Endothelial cell (in vitro differentiated cells): ENCODE data around the gene SPINK4. TPM values are rescaled to one million over a fixed set of nuclear protein-coding genes. Genes with fewer than 3 reads are reported as not detected.

Experiments used
- DNase-seq: peaks from one replicate; pipeline ENCODE4 v3.0.0; 2021; ENCODE audit warnings: low spot score
- H3K27ac Mint-ChIP-seq: one replicate; pipeline ENCODE4 v1.8.0; 2021; ENCODE audit warnings: mixed read lengths, inconsistent platforms; ENCODE audit not compliant: unreplicated experiment
- H3K27me3 Mint-ChIP-seq: one replicate; pipeline ENCODE4 v1.8.0; 2021; ENCODE audit warnings: mild to moderate bottlenecking, moderate library complexity, mixed read lengths, inconsistent platforms; ENCODE audit not compliant: unreplicated experiment
- H3K36me3 Mint-ChIP-seq: one replicate; pipeline ENCODE4 v1.8.0; 2021; ENCODE audit warnings: mild to moderate bottlenecking, low read depth, mixed read lengths, inconsistent platforms; ENCODE audit not compliant: unreplicated experiment
- H3K4me1 Mint-ChIP-seq: one replicate; pipeline ENCODE4 v1.8.0; 2021; ENCODE audit warnings: mild to moderate bottlenecking, mixed read lengths, inconsistent platforms; ENCODE audit not compliant: unreplicated experiment
- H3K4me3 Mint-ChIP-seq: one replicate; pipeline ENCODE4 v1.8.0; 2021; ENCODE audit warnings: mild to moderate bottlenecking, mixed read lengths, inconsistent platforms; ENCODE audit not compliant: unreplicated experiment
- H3K9me3 Mint-ChIP-seq: one replicate; pipeline ENCODE4 v1.8.0; 2021; ENCODE audit warnings: mixed read lengths, inconsistent platforms; ENCODE audit not compliant: unreplicated experiment
- CTCF ChIP-seq: fragments of 200-600 bp; sonication (generic); IDR thresholded peaks from one replicate; pipeline ENCODE4 v1.5.0; 2021; ENCODE audit warnings: antibody characterized with exemption; ENCODE audit not compliant: unreplicated experiment
- total RNA-seq: library from RNA; stranded (reverse); fragmentation: NEBNext Ultra II Directional; extraction: Animal tissue kit (Norgen Biotek cat#: 25700); gene quantifications from one replicate; pipeline ENCODE4 v1.2.1, GENCODE V29; 2021; ENCODE audit not compliant: unreplicated experiment

SPINK4 gene
- total RNA-seq, 1 donor from 2014 or later, result not detected

- TF ChIP-seq CTCF, result no peak
- Mint-ChIP-seq H3K9me3 (no peaks in the 10 kb centered on the region), H3K27ac (peak overlapping the region; percentile 5), H3K4me1 (peaks cover 48% of the 10 kb centered on the region), H3K36me3 (peaks cover 54% of the 10 kb centered on the region), H3K27me3 (peaks cover 10% of the 10 kb centered on the region), H3K4me3 (peak overlapping the region; percentile 60)
- no peak for DNase-seq
Measured at GRCh38 chr9:33294670-33295432, 54.9 kb downstream of the SPINK4 start.

GRCh38 chr9:33295571-33295970 lies 55.6 kb downstream of the SPINK4 start:
- Mint-ChIP-seq H3K27me3 (peaks cover 6% of the 10 kb centered on the region), H3K9me3 (no peaks in the 10 kb centered on the region), H3K27ac (no peak overlapping the region), H3K36me3 (peaks cover 56% of the 10 kb centered on the region), H3K4me3 (peak overlapping the region; percentile 49), H3K4me1 (peaks cover 48% of the 10 kb centered on the region)
- DNase-seq, result no peak
- no peak for TF ChIP-seq CTCF

- DNase-seq, result no peak
- Mint-ChIP-seq H3K4me3 (no peak overlapping the region), H3K4me1 (peaks cover 41% of the 10 kb centered on the region), H3K9me3 (no peaks in the 10 kb centered on the region), H3K27me3 (no peaks in the 10 kb centered on the region), H3K36me3 (peaks cover 53% of the 10 kb centered on the region), H3K27ac (no peak overlapping the region)
- no peak for TF ChIP-seq CTCF
Measured at GRCh38 chr9:33297432-33297831, 57.5 kb downstream of the SPINK4 start.

Other genes with a start within 250 kb of the SPINK4 start
- gene APTX, start 238.5 kb upstream of the SPINK4 start, total RNA-seq, result 26.9 TPM
- gene DNAJA1, start 214.9 kb upstream of the SPINK4 start, total RNA-seq, result 120 TPM
- 23.7 TPM for gene SMU1, start 163.5 kb upstream of the SPINK4 start, total RNA-seq
- 86.7 TPM for gene B4GALT1, start 72.8 kb upstream of the SPINK4 start, total RNA-seq
- gene BAG1, start 24.5 kb downstream of the SPINK4 start, total RNA-seq, result 61.5 TPM
- gene CHMP5, start 24.9 kb downstream of the SPINK4 start, total RNA-seq, result 88.7 TPM
- gene NFX1, start 50.3 kb downstream of the SPINK4 start, total RNA-seq, result 33.5 TPM
- gene AQP7, start 162.4 kb downstream of the SPINK4 start, total RNA-seq, result 0.64 TPM
- gene AQP3, start 207.4 kb downstream of the SPINK4 start, total RNA-seq, result 6.0 TPM
- gene NOL6, start 233.8 kb downstream of the SPINK4 start, total RNA-seq, result 22.6 TPM